Epithelial cell of esophagus (primary cell): ENCODE data around the gene BSX.
A peak's percentile ranks its signal among the peaks of the same experiment; 100 is the strongest.

Source experiments
- DNase-seq: peaks from one replicate; pipeline ENCODE4 v3.0.0; 2010; ENCODE audit warnings: low read depth
- H3K4me3 ChIP-seq: 2 replicates; pipeline ENCODE4 v1.5.1; 2011; ENCODE audit warnings: mild to moderate bottlenecking, low read length, control low read depth
- TF ChIP-seq, protein P1 (sequence below): IDR thresholded peaks from 2 replicates; pipeline ENCODE4 v1.5.1; 2011; ENCODE audit warnings: low read depth, mild to moderate bottlenecking, low read length, control low read depth, inconsistent platforms; ENCODE audit not compliant: insufficient read depth; ENCODE audit errors: missing control alignments

The BSX gene

DNA sequence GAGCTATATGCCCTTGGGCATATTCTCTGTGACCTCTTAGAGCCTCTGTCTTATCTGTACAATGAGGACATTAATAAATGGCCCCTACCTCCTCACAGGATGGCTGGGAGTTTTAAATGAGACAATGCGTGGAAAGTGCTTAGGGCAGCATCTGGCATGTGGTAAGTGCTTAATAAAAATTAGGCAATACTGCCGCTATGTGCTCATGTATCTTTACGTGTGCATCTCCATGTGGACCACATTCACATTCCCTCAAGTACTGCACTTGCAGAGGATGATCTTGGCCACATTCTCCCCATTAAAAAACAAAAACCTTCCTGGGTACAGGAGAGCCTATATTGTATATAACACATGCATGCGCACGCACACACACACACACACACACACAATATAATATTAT is 19.1 kb upstream of the BSX start:
- no peak overlapping the region for H3K4me3 ChIP-seq
- TF ChIP-seq, protein P1, sequence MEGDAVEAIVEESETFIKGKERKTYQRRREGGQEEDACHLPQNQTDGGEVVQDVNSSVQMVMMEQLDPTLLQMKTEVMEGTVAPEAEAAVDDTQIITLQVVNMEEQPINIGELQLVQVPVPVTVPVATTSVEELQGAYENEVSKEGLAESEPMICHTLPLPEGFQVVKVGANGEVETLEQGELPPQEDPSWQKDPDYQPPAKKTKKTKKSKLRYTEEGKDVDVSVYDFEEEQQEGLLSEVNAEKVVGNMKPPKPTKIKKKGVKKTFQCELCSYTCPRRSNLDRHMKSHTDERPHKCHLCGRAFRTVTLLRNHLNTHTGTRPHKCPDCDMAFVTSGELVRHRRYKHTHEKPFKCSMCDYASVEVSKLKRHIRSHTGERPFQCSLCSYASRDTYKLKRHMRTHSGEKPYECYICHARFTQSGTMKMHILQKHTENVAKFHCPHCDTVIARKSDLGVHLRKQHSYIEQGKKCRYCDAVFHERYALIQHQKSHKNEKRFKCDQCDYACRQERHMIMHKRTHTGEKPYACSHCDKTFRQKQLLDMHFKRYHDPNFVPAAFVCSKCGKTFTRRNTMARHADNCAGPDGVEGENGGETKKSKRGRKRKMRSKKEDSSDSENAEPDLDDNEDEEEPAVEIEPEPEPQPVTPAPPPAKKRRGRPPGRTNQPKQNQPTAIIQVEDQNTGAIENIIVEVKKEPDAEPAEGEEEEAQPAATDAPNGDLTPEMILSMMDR = no peak
- DNase-seq = no peak

GRCh38 chr11:122998727-122999366 is 17.2 kb upstream of the BSX start:
- DNase-seq = no peak
- TF ChIP-seq, protein P1 = no peak
- H3K4me3 ChIP-seq = no peak overlapping the region

DNA sequence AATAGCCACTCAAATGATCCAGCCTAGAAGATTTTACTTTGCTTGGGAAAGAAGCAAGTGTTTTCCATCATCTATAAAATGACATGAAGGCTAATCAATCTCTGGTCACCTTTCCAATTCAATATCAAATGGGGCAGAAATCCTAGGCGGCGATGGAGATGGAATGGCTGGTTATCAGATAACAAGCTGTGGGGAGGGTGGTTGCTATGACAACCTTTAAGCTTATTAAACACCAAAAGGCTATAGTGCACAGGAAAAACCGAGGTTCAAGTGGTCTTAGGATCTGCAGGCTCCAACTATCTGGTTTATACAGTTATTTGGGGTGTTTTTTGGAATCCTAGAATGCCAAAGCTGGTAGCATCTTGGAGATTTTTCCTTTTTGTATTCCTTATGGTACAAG is 13.9 kb upstream of the BSX start:
- no peak for DNase-seq
- no peak overlapping the region for H3K4me3 ChIP-seq
- TF ChIP-seq, protein P1 = no peak

DNA sequence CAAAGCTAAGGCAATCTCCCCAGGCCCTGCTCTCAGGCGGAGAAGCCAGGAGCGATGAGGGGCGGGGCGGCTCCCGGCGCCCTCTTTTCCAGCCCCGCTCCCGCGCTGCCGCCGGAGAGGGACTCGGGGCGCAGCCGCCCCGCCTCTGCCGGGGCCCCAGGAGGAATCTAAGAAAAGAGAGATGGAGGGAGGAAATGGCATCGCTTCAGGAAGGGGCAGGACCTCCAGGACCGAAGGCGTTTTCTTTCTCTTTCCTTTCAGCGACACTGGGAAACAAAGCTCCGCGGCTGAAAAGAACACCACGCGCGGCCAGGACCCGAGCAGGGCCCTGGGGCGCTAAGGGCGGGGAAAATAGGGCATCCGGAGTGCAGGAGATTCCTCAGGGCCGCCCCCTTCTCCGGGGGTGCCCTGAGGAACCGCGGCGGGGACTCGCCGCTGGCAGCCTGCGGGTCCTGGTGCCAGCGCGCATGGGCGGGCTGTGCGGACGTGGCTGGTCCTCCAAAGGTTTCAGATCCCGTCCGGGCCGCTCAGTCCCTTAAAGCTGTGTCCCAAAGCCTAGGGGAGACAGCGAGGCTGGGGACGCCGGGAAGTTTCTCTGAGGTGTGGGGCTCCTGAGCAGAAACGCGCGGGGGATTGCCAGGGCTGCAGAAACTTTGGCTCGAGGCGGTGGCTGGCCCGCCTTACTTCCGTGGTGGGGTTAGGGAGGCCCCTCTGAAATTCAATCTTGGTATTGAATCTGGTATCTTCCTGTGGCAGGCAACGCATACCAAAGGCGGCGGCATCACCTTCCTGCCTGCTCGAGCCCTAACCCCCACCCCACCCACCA is 2.8 kb upstream of the BSX start:
- no peak for DNase-seq
- TF ChIP-seq, protein P1 = no peak
- peak overlapping the region; percentile 21 for H3K4me3 ChIP-seq

GRCh38 chr11:122983438-122984185 is 2.0 kb upstream of the BSX start:
- TF ChIP-seq, protein P1 = no peak
- DNase-seq = no peak
- no peak overlapping the region for H3K4me3 ChIP-seq

- DNase-seq = no peak
- TF ChIP-seq, protein P1 = no peak
- no peak overlapping the region for H3K4me3 ChIP-seq
Observed at GRCh38 chr11:122979815-122980595, 1.6 kb downstream of the BSX start.
